ENCODE data around the gene MT2A.

The MT2A gene

DNA sequence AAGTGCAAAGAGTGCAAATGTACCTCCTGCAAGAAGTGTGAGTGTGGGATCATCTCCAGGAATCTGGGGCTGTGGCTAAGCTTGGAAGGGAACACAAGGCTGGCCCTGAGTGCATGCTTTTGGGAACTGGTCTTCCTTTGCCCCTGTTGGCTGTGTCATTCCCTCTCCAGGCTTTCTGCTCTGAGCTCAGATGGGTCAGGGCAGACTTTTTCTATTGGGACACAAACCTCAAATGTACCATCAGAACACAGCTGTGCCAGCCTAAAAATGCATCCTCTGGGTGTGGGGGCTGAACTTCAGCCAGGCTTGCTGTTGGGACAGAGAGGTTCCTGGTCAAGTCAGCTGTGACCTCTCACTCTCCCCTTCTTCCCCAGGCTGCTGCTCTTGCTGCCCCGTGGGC is 44.2 kb downstream of the MT2A start:
- Histone ChIP-seq H4K20me1 (ENCODE audit: insufficient read depth, low read length) (no peaks in the 10 kb centered on the region), H3K4me3 (ENCODE audit: low read depth, low read length, poor library complexity, severe bottlenecking) (no peak overlapping the region), H3K27ac (ENCODE audit: low read depth, low read length, poor library complexity, severe bottlenecking) (no peak overlapping the region), H3F3A (ENCODE audit: insufficient read depth, low read length) (no peaks in the 10 kb centered on the region), H2AFZ (ENCODE audit: low read length) (no peak overlapping the region), H3K4me2 (ENCODE audit: low read length) (no peak overlapping the region), H3K27me3 (ENCODE audit: insufficient read depth, low read length) (peaks cover 7% of the 10 kb centered on the region; the same call in 1 of the 2 replicates), H3K9ac (ENCODE audit: low read length) (no peak overlapping the region; the same call in 1 of the 2 replicates), H3K36me3 (ENCODE audit: insufficient read depth, low read length) (no peaks in the 10 kb centered on the region), H3K9me3 (ENCODE audit: low read length) (no peaks in the 10 kb centered on the region), H3K4me1 (ENCODE audit: insufficient read depth, low read length, severe bottlenecking) (peaks cover 15% of the 10 kb centered on the region), H3K79me2 (ENCODE audit: insufficient read depth, low read length) (no peaks in the 10 kb centered on the region), H3K9me2 (ENCODE audit: low read depth, low read length) (no peaks in the 10 kb centered on the region)
- TF ChIP-seq EZH2 (IDR thresholded peaks at IDR 0.05; ENCODE audit: borderline replicate concordance, low read length) (no peak), CTCF (IDR thresholded peaks at IDR 0.05; ENCODE audit: low read length) (no peak)

GRCh38 chr16:56653218-56653617 is 44.8 kb downstream of the MT2A start:
- H3K27ac ChIP-seq (ENCODE audit: low read depth, low read length, poor library complexity, severe bottlenecking) = no peak overlapping the region
- TF ChIP-seq EZH2 (IDR thresholded peaks at IDR 0.05; ENCODE audit: borderline replicate concordance, low read length) (no peak), CTCF (IDR thresholded peaks at IDR 0.05; ENCODE audit: low read length) (no peak)
- peak overlapping the region; percentile 40; the same call in 1 of the 2 replicates for H3K4me2 ChIP-seq (ENCODE audit: low read length)

GRCh38 chr16:56657555-56658326 is 49.4 kb downstream of the MT2A start, which contains the start of gene MT1F:
TSS of gene MT1F (plus strand) at chr16:56657959. CDS start at chr16:56658059, 100 bp downstream.
- H2AFZ ChIP-seq (ENCODE audit: low read length) = peak within 1 kb of the TSS; percentile 26; the same call in 1 of the 2 replicates
- peak within 1 kb of the TSS; percentile 68 for H3K4me3 ChIP-seq (ENCODE audit: low read depth, low read length, poor library complexity, severe bottlenecking)
- H3K27me3 ChIP-seq (ENCODE audit: insufficient read depth, low read length) = peaks cover 3% of the 10 kb centered on the region; the same call in 1 of the 2 replicates
- H3K27ac ChIP-seq (ENCODE audit: low read depth, low read length, poor library complexity, severe bottlenecking) = no peak within 1 kb of the TSS
- TF ChIP-seq CTCF (IDR thresholded peaks at IDR 0.05; ENCODE audit: low read length) = no peak
- no peak for TF ChIP-seq EZH2 (IDR thresholded peaks at IDR 0.05; ENCODE audit: borderline replicate concordance, low read length)
- H3K9me2 ChIP-seq (ENCODE audit: low read depth, low read length) = no peaks in the 10 kb centered on the region
- H3F3A ChIP-seq (ENCODE audit: insufficient read depth, low read length) = no peaks in the 10 kb centered on the region
- no peaks in the 10 kb centered on the region for H4K20me1 ChIP-seq (ENCODE audit: insufficient read depth, low read length)
- H3K4me2 ChIP-seq (ENCODE audit: low read length) = peak within 1 kb of the TSS; percentile 83
- peaks cover 21% of the 10 kb centered on the region for H3K4me1 ChIP-seq (ENCODE audit: insufficient read depth, low read length, severe bottlenecking)
- peak within 1 kb of the TSS; percentile 50; the same call in 1 of the 2 replicates for H3K9ac ChIP-seq (ENCODE audit: low read length)
- H3K9me3 ChIP-seq (ENCODE audit: low read length) = no peaks in the 10 kb centered on the region
- H3K79me2 ChIP-seq (ENCODE audit: insufficient read depth, low read length) = no peaks in the 10 kb centered on the region
- no peaks in the 10 kb centered on the region for H3K36me3 ChIP-seq (ENCODE audit: insufficient read depth, low read length)

More at GRCh38 chr16:56653218-56653617, 44.8 kb downstream of the MT2A start:
- no peak overlapping the region for H2AFZ ChIP-seq (ENCODE audit: low read length)
- H3K9me2 ChIP-seq (ENCODE audit: low read depth, low read length) = no peaks in the 10 kb centered on the region
- H3K4me3 ChIP-seq (ENCODE audit: low read depth, low read length, poor library complexity, severe bottlenecking) = no peak overlapping the region
- peaks cover 19% of the 10 kb centered on the region for H3K4me1 ChIP-seq (ENCODE audit: insufficient read depth, low read length, severe bottlenecking)
- no peaks in the 10 kb centered on the region for H3K9me3 ChIP-seq (ENCODE audit: low read length)
- H3K27me3 ChIP-seq (ENCODE audit: insufficient read depth, low read length) = peaks cover 7% of the 10 kb centered on the region; the same call in 1 of the 2 replicates
- H4K20me1 ChIP-seq (ENCODE audit: insufficient read depth, low read length) = no peaks in the 10 kb centered on the region
- no peaks in the 10 kb centered on the region for H3F3A ChIP-seq (ENCODE audit: insufficient read depth, low read length)
- H3K9ac ChIP-seq (ENCODE audit: low read length) = no peak overlapping the region; the same call in 1 of the 2 replicates
- no peaks in the 10 kb centered on the region for H3K79me2 ChIP-seq (ENCODE audit: insufficient read depth, low read length)
- no peaks in the 10 kb centered on the region for H3K36me3 ChIP-seq (ENCODE audit: insufficient read depth, low read length)
